HepG2 (cell line): ENCODE data around the gene UBE2G2. TPM values are rescaled to one million over a fixed set of nuclear protein-coding genes. Genes with fewer than 3 reads are reported as not detected.

Experiments
- AHR ChIP-seq: IDR thresholded peaks from 2 replicates; pipeline ENCODE4 v1.6.1; 2018; ENCODE audit warnings: missing genetic modification reagents, missing compliant biosample characterization
- ARNT2 ChIP-seq: sonication (generic); formaldehyde crosslinking; IDR thresholded peaks from 2 replicates; pipeline ENCODE4 v1.8.0; 2022; ENCODE audit warnings: mild to moderate bottlenecking, low read depth, missing genetic modification reagents, moderate library complexity
- BATF2 ChIP-seq: sonication (generic); formaldehyde crosslinking; IDR thresholded peaks from 2 replicates; pipeline ENCODE4 v1.8.0; 2022; ENCODE audit warnings: mild to moderate bottlenecking, missing genetic modification reagents, moderate library complexity
- CHD4 ChIP-seq: fragments of 200-600 bp; sonication (generic); IDR thresholded peaks from 2 replicates; pipeline ENCODE4 v1.7.0; 2017; ENCODE audit warnings: mild to moderate bottlenecking, low read length, borderline replicate concordance
- DMAP1 ChIP-seq: IDR thresholded peaks from 2 replicates; pipeline ENCODE4 v1.6.1; 2016
- DR1 ChIP-seq: sonication (generic); formaldehyde crosslinking; IDR thresholded peaks from 2 replicates; pipeline ENCODE4 v1.8.0; 2021; ENCODE audit warnings: mild to moderate bottlenecking, missing genetic modification reagents, inconsistent platforms
- ELF3 ChIP-seq: IDR thresholded peaks from 2 replicates; pipeline ENCODE4 v1.6.1; 2016; ENCODE audit warnings: missing genetic modification reagents, missing compliant biosample characterization
- FOSL2 ChIP-seq: sonication (generic); formaldehyde crosslinking; IDR thresholded peaks from 2 replicates; pipeline ENCODE4 v1.4.0; 2020; ENCODE audit warnings: missing genetic modification reagents
- HDAC2 ChIP-seq: sonication (generic); formaldehyde crosslinking; IDR thresholded peaks from 2 replicates; pipeline ENCODE4 v1.4.0; 2020; ENCODE audit warnings: missing genetic modification reagents
- HDAC6 ChIP-seq: fragments of 200-600 bp; sonication (generic); IDR thresholded peaks from 2 replicates; pipeline ENCODE4 v1.7.0; 2017; ENCODE audit warnings: mild to moderate bottlenecking, antibody characterized with exemption, low read length, low read depth
- NR1H2 ChIP-seq: sonication (generic); formaldehyde crosslinking; IDR thresholded peaks from 2 replicates; pipeline ENCODE4 v1.8.1; 2022; ENCODE audit warnings: low read depth, missing genetic modification reagents, borderline replicate concordance
- NR2C2 ChIP-seq: sonication (generic); formaldehyde crosslinking; IDR thresholded peaks from 2 replicates; pipeline ENCODE4 v1.4.0; 2020; ENCODE audit warnings: missing genetic modification reagents, mild to moderate bottlenecking, moderate library complexity, borderline replicate concordance
- REST ChIP-seq, 2 experiments: IDR thresholded peaks; 2 replicates each; pipeline ENCODE4 v1.6.1; 2011 to 2012; ENCODE audit warnings: low read length in 2 of 2, borderline replicate concordance in 1 of 2, low read depth in 1 of 2, mild to moderate bottlenecking in 1 of 2, moderate library complexity in 1 of 2
- SRSF1 ChIP-seq: fragments of 200-400 bp; formaldehyde crosslinking; optimal IDR thresholded peaks from 2 replicates; pipeline ENCODE3; 2017; ENCODE audit warnings: mild to moderate bottlenecking, low read depth, low read length, moderate library complexity
- TEAD3 ChIP-seq: optimal IDR thresholded peaks from 2 replicates; pipeline ENCODE3; 2016; ENCODE audit warnings: borderline replicate concordance
- YEATS2 ChIP-seq: sonication (generic); formaldehyde crosslinking; IDR thresholded peaks from 2 replicates; pipeline ENCODE4 v1.4.0; 2020; ENCODE audit warnings: missing genetic modification reagents, borderline replicate concordance
- ZFP36L1 ChIP-seq: sonication (generic); formaldehyde crosslinking; IDR thresholded peaks from 2 replicates; pipeline ENCODE4 v1.8.0; 2022; ENCODE audit warnings: mild to moderate bottlenecking, missing genetic modification reagents, moderate library complexity
- ZNF253 ChIP-seq: sonication (generic); formaldehyde crosslinking; IDR thresholded peaks from 2 replicates; pipeline ENCODE4 v1.8.0; 2022; ENCODE audit warnings: mild to moderate bottlenecking, missing genetic modification reagents, borderline replicate concordance
- ZNF263 ChIP-seq: sonication (generic); formaldehyde crosslinking; IDR thresholded peaks from 2 replicates; pipeline ENCODE4 v1.4.0; 2020; ENCODE audit warnings: missing genetic modification reagents
- ZNF335 ChIP-seq: sonication (generic); formaldehyde crosslinking; IDR thresholded peaks from 2 replicates; pipeline ENCODE4 v1.4.0; 2020; ENCODE audit warnings: missing genetic modification reagents
- ZNF432 ChIP-seq: sonication (generic); formaldehyde crosslinking; IDR thresholded peaks from 2 replicates; pipeline ENCODE4 v1.5.0; 2020; ENCODE audit warnings: missing genetic modification reagents, mild to moderate bottlenecking, borderline replicate concordance
- ZNF605 ChIP-seq: sonication (generic); formaldehyde crosslinking; IDR thresholded peaks from 2 replicates; pipeline ENCODE4 v1.8.0; 2022; ENCODE audit warnings: mild to moderate bottlenecking, missing genetic modification reagents
- ZNF616 ChIP-seq: sonication (generic); formaldehyde crosslinking; IDR thresholded peaks from 2 replicates; pipeline ENCODE4 v1.5.0; 2020; ENCODE audit warnings: low read depth, mild to moderate bottlenecking, missing genetic modification reagents
- ZNF737 ChIP-seq: sonication (generic); formaldehyde crosslinking; IDR thresholded peaks from 2 replicates; pipeline ENCODE4 v1.5.0; 2020; ENCODE audit warnings: missing genetic modification reagents, mild to moderate bottlenecking, borderline replicate concordance
- ZNF891 ChIP-seq: sonication (generic); formaldehyde crosslinking; IDR thresholded peaks from 2 replicates; pipeline ENCODE4 v1.5.0; 2020; ENCODE audit warnings: mild to moderate bottlenecking, missing genetic modification reagents
- polyA plus RNA-seq, 8 experiments: library from polyadenylated mRNA; depleted of rRNA in 3 of 8; stranded (reverse) in 7 of 8; unstranded in 1 of 8; fragments of >200 nt; fragmentation: Illumina TruSeq in 4 of 8; extraction: Trizol in 4 of 8; gene quantifications; 2 replicates each; pipeline versions ENCODE4 v1.2.1 to v1.2.3, GENCODE V29; 2011 to 2016; ENCODE audit warnings: low read depth in 4 of 8, missing spikeins in 1 of 8, mixed read lengths in 1 of 8; ENCODE audit not compliant: insufficient read depth in 1 of 8
- total RNA-seq, 5 experiments: library from RNA; depleted of rRNA; stranded (reverse); fragments of >200 nt; fragmentation: Illumina TruSeq; extraction: Trizol; gene quantifications; 2 replicates each; pipeline ENCODE4 v1.2.3, GENCODE V29; 2016; ENCODE audit warnings: low read depth in 1 of 5

UBE2G2 gene
- total and polyA plus RNA-seq, 2 of the 13 experiments (the other 11 are each of a cell fraction or from before 2014, with no cell fraction given) = 55.4 to 92.0 TPM

GRCh38 chr21:44801468-44802395 is at the start of gene UBE2G2 (continued):
- TF ChIP-seq NR2C2 (CRISPR knock-in tag) = peak; percentile 100
- peak; percentile 65; the same call in 1 of the 2 replicates for TF ChIP-seq HDAC2 (CRISPR knock-in tag)
- TF ChIP-seq ZNF737 (CRISPR knock-in tag) = no peak
- no peak for TF ChIP-seq ZNF432 (CRISPR knock-in tag)
- no peak for TF ChIP-seq REST (IDR thresholded peaks at IDR 0.05; ENCODE audit: borderline replicate concordance in 1 of 2, low read depth in 1 of 2, low read length in 2 of 2)
- TF ChIP-seq ARNT2 (CRISPR knock-in tag) = peak; percentile 55; the same call in 1 of the 2 replicates
- TF ChIP-seq TEAD3 = peak; percentile 43
- TF ChIP-seq DMAP1 (CRISPR knock-in tag) = peak; percentile 52
- TF ChIP-seq FOSL2 (CRISPR knock-in tag) = 0 out of 2 replicates have a peak, but pooled peaks have one; percentile 47
- no peak for TF ChIP-seq ZNF335
- TF ChIP-seq ZNF605 (CRISPR knock-in tag) = peak; percentile 59; the same call in 1 of the 2 replicates
- TF ChIP-seq DR1 (CRISPR knock-in tag) = peak; percentile 50; the same call in 1 of the 2 replicates
- TF ChIP-seq AHR (CRISPR knock-in tag) = no peak
- peak; percentile 34; the same call in 1 of the 2 replicates for TF ChIP-seq ELF3 (CRISPR knock-in tag)
- peak; percentile 88; the same call in 1 of the 2 replicates for TF ChIP-seq ZNF616 (CRISPR knock-in tag)
- peak; percentile 71 for TF ChIP-seq YEATS2 (CRISPR knock-in tag)
- TF ChIP-seq ZNF891 (CRISPR knock-in tag) = no peak; the same call in 1 of the 2 replicates
- TF ChIP-seq SRSF1 = no peak
- TF ChIP-seq HDAC6 = no peak
- no peak; the same call in 1 of the 2 replicates for TF ChIP-seq ZFP36L1 (CRISPR knock-in tag)
- no peak for TF ChIP-seq CHD4
- TF ChIP-seq ZNF253 (CRISPR knock-in tag) = no peak
- peak; percentile 77 for TF ChIP-seq ZNF263 (CRISPR knock-in tag)
- peak; percentile 35; the same call in 1 of the 2 replicates for TF ChIP-seq BATF2
- no peak for TF ChIP-seq NR1H2
